HG02840 (cell line): ENCODE measurements around the gene ZBTB17.
"Not testable (repeated sequence)": the region's sequence is repeated elsewhere in the genome, so short reads cannot be mapped to it uniquely, and the experiment has no call there.

Source experiments
- ATAC-seq: cut with Tn5 transposase; IDR thresholded peaks from one replicate; pipeline ENCODE4 v1.9.1; 2021; ENCODE audit warnings: mild to moderate bottlenecking, moderate library complexity, moderate number of reproducible peaks; ENCODE audit not compliant: unreplicated experiment, low FRiP score

The ZBTB17 gene

GRCh38 chr1:15975805-15976680, at the start of gene ZBTB17:
ZBTB17 (minus strand) TSS chr1:15976101; CDS start chr1:15948495, 27,606 bp downstream.
- ATAC-seq: peak; percentile 78

GRCh38 chr1:16023050-16023653, 47.3 kb upstream of the ZBTB17 start:
- ATAC-seq: no peak

DNA sequence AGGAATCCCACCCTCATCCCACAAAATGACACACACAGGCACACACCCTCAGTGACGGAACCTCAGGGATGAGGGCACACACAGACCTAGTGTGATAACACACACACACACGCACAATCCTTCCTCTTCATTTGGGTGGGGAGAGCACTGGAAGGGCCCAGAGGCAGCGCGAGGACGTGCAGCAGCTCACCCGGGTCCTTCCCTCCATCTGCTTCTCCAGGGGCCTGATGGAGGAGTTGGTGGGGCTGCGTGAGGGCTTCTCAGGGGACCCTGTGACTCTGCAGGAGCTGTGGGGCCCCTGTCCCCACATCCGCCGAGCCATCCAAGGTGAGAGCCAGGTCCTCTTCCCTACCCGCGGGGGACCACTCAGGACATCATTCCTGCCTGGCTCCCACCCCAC, 46.5 kb upstream of the ZBTB17 start:
- ATAC-seq: no peak

DNA sequence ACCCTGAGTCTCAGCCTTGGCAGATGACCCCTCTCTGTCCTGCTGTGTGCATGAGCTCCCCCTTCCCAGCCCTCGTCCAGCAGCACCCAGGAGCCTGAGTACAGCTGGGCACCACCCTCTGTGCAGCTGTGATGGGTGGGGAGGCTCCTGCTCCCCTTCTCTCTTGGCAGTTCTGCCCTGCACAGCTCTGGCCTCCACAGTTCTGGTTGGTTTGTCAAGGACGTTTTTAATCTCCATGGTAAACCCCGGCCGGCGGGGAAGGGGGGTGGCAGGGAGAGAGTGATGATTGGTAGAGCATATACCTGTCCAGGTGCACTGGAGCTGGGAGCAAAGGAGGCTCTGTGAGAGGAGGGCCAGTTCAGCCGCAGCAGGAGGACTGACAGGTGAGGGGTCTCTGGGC, 45.8 kb upstream of the ZBTB17 start, which contains the start of gene CLCNKA:
Gene CLCNKA (plus strand): TSS at position 356 of the 400 bp plus-strand sequence. CDS start 584 bp downstream, outside the sequence.
- ATAC-seq: no peak

DNA sequence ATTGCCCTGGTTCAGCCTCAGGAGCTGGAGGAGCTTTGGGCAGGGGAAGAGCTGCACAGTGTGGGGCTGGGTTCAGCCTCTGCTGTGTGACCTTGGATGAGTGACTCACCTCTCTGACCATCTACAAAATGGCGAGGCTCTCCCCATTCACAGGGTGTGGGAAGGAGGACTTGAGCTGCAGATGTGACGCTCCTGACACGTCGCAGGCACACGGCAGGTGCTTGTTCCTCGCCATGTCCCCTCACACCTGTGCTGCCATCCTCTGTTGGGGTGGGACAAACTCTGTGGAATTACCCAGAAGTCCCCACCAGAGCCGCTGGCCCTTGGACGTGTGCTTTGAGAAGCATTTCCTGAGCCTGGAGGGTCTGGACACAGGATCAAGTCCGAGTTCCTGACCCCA, 45.0 kb upstream of the ZBTB17 start:
- ATAC-seq: not testable (repeated sequence)

DNA sequence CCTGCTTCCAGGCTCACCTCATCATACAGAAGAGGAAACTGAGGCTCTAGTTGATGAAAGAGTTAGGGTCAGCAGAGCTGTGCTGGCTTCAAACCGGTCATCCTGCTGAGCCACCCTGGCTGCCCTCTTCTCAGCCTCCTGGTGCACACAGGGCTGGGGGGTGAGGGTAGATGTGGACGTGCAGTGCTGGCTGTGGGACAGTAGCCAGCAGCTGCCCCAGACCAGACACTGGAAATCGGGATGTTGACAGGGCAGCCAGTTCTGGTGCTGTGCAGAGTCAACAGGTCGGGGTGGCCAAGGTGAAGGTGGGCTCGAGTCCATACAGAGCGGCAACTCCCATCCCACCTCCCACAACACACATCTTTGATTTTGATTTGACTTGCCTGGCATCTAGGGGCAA, 44.4 kb upstream of the ZBTB17 start:
- ATAC-seq: no peak

- no peak for ATAC-seq
These were observed 43.9 kb upstream of the ZBTB17 start for GRCh38 chr1:16019644-16020277.

DNA sequence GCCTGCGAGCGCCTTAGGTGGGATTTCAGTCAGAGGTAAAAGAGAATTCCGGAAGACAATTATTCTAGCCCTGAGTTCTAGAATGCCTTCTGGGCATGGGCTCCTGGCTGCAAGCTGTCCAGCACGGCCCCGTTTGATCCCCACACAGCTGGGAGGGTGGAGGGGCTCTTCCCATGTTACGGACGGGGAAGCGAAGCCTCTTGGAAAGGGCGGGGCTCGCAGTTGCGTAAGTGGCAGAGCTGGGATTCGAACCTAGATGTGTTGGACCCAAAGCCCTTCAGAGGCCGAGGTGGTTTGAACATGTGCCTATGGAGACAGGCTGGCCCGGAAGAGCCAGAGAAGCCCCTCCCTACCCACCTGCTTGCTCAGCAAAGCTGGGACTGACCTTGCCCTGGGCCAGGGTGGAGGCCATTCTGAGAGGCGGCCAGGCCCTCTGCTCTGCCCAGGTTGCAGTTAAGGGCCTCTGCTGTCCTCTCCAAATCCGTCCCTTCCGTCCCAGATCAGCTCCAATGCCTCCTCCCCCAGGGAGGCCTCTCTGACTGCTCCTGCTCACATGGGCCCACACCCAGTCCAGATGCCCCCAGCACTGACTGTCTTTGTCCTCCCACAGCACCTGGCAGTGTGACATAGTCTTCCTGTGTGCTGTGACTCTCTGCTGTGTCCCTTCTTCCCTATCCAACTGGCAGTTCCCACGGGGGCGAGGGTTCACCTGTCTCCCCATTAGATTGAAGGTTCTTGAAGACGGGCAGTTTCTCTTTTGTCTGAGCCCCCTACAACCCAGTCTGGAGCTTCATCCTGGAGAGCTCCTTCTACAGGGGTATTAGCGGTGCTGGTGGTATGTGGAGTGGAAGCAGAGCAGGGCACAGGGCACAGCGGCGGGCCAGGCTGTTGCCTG, 43.1 kb upstream of the ZBTB17 start:
- ATAC-seq: no peak

DNA sequence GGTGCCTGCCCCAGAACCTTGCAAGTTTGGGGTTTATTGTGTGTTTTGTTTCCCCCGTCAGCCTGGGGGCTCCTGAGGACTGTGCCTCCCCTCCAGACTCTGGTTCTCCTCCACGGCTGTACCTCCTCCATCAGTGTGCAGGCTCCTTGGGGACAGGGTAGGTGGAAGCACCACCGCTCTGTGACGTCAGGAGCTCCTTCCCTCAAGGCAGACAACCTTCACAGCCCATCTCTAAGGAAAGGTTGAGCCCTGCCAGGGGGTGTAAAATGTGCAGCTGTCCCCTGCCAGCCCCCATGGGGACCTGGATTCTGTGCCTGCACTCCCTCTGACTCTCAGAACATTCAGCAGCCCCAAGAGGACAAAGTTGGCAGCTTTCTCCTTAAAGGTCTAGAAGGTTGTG, 42.4 kb upstream of the ZBTB17 start:
- ATAC-seq: no peak

DNA sequence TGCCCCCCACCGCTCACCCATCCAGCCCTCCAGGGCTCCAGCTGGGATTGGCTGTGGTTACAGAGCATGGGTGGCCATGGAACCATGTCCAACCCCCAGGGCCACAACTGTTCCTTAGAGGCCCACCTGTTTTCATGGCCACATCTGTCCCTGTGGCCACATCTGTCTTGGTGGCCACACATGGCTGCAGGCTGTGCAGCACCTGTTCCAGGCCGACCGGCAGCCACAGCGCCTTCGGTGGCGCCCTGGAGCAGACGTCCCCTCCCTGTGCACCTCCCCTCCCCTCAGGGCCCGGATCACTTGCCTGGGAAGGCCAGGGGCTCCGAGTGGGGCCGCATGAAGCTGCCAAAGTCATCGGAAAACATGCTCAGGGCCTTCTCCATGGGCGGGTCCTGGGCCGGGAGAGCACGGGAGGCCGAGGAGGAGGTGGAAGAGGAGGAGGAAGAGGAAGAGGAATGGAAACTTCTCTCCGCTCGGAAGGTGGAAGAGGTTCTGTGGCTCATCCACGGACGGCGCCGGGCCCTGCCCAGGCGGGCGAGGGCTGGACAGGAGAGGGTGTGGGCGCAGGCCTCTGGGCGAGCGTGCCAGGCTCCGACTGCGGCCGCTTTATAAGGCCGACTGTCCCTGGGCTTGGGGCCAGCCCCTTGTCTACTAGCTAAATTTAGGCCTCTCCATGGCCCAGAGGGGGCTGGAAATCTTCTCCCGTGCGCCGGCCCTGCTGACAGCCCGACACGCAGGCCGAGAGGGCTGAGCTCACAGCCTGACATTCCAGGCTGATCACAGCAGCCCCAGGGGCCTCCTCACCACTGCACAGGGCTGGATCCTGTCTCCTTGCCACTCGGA, 41.8 kb upstream of the ZBTB17 start, which contains the start of gene HSPB7:
Gene HSPB7 (minus strand): TSS at position 583 of the 843 bp plus-strand sequence. CDS start 80 bp downstream, at position 503.
- ATAC-seq: no peak

DNA sequence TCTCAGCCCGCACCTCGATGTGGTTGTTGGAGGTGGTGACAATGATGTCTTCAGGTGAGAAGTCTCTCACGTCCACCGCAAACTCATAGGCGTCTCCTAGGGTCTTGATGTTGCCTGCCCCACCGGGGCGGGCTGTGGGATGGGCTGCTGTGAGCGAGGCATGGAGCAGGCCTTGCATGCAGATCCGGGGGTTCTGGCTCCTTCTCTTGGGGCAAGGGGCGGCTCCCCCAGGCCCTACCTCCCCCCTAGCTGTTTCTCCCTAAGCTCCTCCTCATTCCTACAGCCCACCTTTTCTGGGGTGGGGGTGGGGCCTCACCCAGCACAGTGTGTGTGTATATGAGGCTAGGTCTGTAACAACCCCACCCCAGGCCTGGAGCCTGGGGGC, 41.2 kb upstream of the ZBTB17 start:
- no peak for ATAC-seq

- no peak for ATAC-seq
These were observed 40.3 kb upstream of the ZBTB17 start for GRCh38 chr1:16015960-16016901.

- no peak for ATAC-seq
These were observed 39.6 kb upstream of the ZBTB17 start for GRCh38 chr1:16015491-16015890.

- no peak for ATAC-seq
These were observed 38.9 kb upstream of the ZBTB17 start for GRCh38 chr1:16014509-16015482.

- ATAC-seq: no peak
These were observed 38.0 kb upstream of the ZBTB17 start for GRCh38 chr1:16013908-16014258.

- no peak for ATAC-seq
These were observed 37.5 kb upstream of the ZBTB17 start for GRCh38 chr1:16013220-16013907.
